GM18498 (cell line): Measurements from ENCODE around the gene SELENOI.
A peak's percentile ranks its signal among the peaks of the same experiment; 100 is the strongest.
"Not testable (repeated sequence)": the region's sequence is repeated elsewhere in the genome, so short reads cannot be mapped to it uniquely, and the experiment has no call there.

Experiments
- ATAC-seq: cut with Tn5 transposase; IDR thresholded peaks from one replicate; pipeline ENCODE4 v1.9.1; 2021; ENCODE audit warnings: mild to moderate bottlenecking, moderate library complexity; ENCODE audit not compliant: unreplicated experiment

The SELENOI gene

DNA sequence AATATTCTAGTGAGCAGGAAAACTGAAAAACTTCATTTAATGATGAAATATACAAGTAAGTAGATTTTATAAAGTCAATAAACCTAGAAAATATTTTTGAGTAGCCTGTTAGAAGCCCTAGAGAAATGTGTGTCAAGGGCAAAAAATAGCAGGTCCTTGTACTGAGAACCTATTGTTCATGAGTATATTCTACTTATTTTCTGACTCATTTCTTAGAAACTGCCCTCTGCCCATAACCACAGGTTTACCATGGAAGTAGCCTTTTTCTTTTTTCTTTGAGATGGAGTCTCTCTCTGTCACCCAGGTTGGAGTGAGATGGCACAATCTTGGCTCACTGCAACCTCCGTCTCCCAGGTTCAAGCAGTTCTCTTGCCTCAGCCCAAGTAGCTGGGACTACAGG, 19.4 kb upstream of the SELENOI start:
- ATAC-seq: no peak

DNA sequence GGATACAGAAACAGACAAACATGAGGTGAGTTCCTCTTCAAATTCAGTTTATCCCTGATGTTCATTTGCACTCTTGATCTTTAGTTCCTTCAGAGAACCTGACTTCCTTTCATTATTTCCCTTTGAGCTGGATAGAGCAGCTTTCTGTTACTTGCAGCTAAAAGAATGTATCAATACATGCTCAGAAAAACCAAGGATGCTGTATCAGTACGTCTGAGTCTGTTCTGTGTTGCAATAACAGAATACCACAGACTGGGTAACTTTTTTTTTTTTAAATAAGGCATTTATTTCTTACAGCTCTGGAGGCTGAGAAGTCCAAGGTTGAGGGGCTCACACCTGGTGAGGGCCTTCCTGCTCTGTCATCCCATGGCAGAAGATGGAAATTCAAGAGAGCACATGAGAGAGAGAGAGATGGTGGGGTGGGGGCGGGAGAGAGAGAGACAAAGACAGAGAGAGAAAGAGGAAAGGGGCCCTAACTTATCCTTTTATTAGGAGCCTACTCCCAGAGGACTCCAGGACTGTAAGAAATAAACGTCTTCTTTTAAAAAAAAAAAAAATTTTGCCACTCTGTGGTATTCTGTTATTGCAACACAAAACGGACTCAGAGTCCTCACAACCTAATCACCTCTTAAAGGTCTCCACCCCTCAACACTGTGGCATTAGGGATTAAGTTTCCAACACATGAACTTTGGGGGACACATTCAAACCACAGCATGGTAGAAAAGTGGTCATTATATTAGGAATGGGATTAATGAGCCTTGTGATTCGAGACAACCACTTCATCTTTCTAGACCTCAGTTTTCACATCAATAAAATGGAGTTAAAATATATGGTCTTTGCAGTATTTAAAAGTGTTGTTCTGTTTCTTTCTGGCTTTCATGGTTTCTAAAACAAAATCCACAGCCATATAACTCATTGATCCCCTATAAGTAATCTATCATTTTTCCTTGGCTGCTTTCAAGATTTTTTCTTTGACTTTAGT, 18.4 kb upstream of the SELENOI start:
- no peak for ATAC-seq

DNA sequence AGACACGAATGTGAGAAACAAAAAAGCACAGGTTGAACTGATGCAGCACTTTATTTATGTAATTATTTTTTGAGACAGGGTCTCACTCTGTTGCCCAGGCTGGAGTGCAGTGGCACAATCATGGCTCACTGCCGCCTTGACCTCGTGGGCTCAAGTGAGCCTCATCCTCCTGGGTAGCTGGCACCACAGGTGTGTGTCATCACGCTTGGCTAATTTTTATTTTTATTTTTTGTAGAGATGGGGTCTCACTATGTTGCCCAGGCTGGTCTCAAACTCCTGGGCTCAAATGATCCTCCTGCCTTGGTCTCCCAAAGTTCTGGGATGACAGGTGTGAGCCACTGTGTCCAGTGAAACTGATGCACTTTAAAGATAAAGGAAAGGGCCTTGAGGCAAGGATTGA, 16.9 kb upstream of the SELENOI start:
- not testable (repeated sequence) for ATAC-seq

GRCh38 chr2:26330114-26330549, 15.8 kb upstream of the SELENOI start:
- peak; percentile 75 for ATAC-seq

GRCh38 chr2:26330604-26331003, 15.3 kb upstream of the SELENOI start:
- ATAC-seq: no peak

- not testable (repeated sequence) for ATAC-seq
Measured at GRCh38 chr2:26331321-26331720, 14.6 kb upstream of the SELENOI start.

- ATAC-seq: no peak
Measured at GRCh38 chr2:26333293-26333692, 12.7 kb upstream of the SELENOI start.

- ATAC-seq: no peak
Measured at GRCh38 chr2:26335231-26335630, 10.7 kb upstream of the SELENOI start.

GRCh38 chr2:26336719-26337118, 9.2 kb upstream of the SELENOI start:
- ATAC-seq: no peak

DNA sequence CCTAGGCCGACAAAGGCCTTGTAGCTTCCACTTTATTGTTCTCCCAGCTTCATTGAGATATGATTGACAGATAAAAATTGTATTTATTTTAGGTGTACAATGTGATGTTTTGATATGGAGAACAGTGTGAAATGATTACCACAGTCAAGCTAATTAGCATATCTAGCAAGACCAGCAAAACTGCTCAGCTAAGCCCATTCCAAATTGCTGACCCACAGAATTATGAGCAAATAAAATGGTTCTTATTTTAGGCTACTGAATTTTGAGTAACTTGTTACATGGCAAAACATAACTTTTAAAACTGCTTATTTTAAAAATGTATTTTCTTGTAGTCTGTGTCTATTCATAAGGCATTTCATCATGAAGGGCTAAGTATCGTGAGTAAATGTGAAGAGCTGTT, 8.6 kb upstream of the SELENOI start:
- no peak for ATAC-seq

- no peak for ATAC-seq
Measured at GRCh38 chr2:26340831-26341230, 5.1 kb upstream of the SELENOI start.

- ATAC-seq: no peak
Measured at GRCh38 chr2:26344581-26345282, 1.2 kb upstream of the SELENOI start.

DNA sequence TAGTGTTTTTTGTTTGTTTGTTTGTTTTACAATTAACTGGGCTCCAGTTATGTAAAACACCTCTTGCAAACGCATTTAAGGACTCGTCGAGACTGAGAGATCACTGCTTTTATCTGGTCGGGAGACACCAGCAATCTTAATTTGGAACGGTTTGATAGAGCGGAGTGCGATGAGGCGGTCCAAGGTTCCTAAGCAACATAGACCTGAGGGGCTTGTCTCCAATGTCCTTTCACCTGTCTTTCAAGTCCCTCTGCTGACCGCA, 729 bp upstream of the SELENOI start:
- no peak for ATAC-seq

DNA sequence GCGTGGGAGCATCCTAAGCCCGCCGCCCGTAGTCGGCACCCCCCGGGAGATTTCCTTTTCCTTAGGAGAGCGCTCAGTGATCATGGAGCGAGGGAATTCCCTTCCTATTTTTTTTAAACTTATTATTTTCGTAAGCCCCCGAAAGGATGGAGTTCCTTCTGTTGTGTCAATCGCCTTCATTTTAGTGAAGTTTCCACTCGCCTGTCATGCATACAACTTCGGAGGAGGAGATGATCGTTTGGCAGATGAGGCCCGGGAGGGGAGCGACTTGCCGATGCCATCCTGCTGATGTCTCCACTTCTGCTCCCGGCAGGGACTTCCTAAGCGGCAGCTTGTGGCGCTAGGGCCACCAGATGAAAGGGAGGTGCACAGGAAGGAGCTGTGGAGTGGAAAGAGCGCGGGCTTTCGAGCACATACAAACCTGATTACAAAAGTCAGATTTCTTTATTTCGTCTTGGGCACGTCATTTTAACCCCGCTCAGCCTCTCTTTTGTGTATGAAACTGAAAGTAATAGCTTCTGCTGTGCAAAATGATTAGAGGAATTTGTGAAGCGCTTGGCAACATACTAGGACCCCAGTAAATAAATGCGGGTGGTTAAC, 611 bp downstream of the SELENOI start, which contains the start of gene ADGRF3:
Gene ADGRF3, minus strand, starts transcription at position 336 of the 600 bp plus-strand sequence. CDS start 555 bp downstream, outside the sequence.
- no peak for ATAC-seq

DNA sequence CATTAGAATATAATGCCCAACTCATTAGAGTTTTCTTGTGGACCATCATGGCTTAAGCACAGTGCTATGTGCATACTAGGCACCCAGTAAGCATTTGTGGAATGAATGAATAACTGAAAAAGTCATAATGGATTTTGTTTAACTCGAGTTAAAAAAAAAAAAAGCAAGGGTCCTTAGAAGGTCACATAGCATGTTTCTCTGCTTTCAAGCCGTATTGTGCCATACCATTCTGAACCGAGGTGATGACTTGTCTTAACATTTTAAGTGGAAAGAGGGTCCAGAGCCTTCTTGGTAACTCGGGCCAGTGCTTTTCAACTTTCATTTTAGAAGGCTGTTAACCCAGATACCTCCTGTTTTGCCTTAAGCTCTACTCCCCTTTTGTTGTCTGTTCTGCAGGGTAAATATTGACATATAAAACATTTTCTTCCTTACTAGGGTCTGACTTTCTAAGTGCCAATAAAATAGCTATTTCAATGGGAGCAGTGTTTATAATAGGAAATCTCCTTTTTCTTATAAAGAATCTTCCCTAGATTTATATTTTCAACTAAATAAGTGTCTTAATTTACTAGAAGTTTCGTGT, 1.4 kb downstream of the SELENOI start:
- ATAC-seq: no peak

DNA sequence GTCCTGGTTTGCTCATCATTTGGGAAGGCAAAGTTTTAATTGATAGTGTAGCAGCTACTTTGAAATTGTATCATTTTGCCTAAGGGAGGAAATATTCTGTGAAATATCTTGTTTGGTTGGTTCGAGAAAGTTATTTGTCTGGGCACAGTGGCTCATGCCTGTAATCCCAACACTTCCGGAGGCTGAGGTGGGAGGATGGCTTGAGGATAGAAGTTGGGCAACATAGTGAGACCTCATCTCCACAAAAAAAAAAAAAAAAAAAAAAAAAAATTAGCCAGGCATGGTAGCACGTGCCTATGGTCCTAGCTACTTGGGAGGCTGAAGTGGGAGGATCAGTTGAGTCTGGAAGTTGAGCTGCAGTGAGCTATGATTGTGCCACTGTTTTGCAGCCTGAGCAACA, 3.7 kb downstream of the SELENOI start:
- ATAC-seq: no peak

DNA sequence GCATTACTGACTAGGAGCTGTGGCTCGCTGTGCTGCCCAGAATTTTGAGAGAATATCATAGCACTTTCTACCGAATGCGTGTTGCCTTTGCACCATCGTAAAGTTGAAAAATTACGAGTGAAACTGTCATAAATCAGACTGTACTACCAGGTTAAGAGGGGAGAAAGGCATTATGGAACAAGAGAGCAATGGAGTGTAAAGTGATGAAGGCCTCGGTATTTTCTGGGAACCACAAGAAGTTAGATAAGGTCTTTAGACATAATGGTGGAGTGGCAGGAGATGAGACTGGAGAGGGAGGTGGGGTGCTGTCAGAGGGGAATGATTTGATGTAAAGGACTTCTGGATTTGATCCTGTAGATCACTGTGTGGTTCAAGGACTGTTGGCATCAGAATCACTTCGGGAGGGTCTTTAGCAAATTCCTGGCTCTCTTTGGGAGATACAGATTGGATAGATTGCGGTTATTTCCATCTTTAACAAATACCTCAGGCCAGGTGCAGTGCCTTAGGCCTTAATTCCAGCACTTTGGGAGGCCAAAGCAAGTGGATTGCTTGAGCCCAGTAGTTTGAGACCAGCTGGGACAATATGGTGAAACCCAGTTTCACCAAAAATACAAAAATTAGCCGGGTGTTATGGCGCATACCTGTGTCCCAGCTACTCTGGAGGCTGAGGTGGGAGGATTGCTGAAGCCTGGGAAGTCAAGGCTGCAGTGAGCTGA, 5.6 kb downstream of the SELENOI start:
- ATAC-seq: no peak

DNA sequence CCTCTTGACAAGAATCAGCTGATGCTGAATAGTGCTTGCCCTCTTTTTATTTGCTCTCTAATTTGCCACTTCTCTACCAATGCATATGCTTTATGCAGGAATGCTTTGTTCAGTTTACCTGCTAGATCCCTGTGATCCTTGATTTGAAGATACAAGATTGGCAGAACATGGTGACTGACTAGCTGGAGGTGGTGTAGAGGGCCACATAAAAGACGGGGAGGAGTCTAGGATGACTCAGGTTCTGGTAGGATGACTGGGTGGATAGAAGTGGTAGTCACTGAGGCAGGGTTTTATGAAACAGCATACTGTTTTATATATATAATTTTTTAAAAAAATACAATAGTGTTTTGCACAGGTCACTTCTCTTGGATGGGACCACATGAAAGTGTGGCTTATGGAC, 6.9 kb downstream of the SELENOI start:
- ATAC-seq: no peak

DNA sequence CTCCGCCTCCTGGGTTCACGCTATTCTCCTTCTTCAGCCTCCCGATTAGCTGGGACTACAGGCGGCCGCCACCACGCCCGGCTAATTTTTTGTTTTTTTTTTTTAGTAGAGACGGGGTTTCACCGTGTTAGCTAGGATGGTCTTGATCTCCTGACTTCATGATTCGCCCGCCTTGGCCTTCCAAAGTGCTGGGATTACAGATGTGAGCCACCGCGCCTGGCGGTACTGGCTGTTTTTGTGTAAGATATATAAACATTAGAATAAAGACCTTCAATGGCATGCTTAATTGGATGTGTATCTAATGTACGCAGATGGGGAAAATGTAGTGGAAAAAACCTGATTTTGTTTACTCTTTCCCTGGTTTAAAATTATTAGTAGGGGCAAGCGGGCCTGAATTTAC, 8.5 kb downstream of the SELENOI start:
- ATAC-seq: not testable (repeated sequence)
